ENCODE results near the gene L3MBTL1.

The L3MBTL1 gene

GRCh38 chr20:43525021-43525420 lies 17.5 kb downstream of the L3MBTL1 start:
- no peak for TF ChIP-seq CTCF (IDR thresholded peaks at IDR 0.05)

- no peak for TF ChIP-seq CTCF (IDR thresholded peaks at IDR 0.05)
These were observed 20.9 kb downstream of the L3MBTL1 start for GRCh38 chr20:43528258-43528875.

GRCh38 chr20:43529051-43529450 lies 21.6 kb downstream of the L3MBTL1 start:
- TF ChIP-seq CTCF (IDR thresholded peaks at IDR 0.05) = no peak

- no peak for TF ChIP-seq CTCF (IDR thresholded peaks at IDR 0.05)
These were observed 22.1 kb downstream of the L3MBTL1 start for GRCh38 chr20:43529457-43530153.

- no peak for TF ChIP-seq CTCF (IDR thresholded peaks at IDR 0.05)
These were observed 23.0 kb downstream of the L3MBTL1 start for GRCh38 chr20:43530321-43531090.

- TF ChIP-seq CTCF (IDR thresholded peaks at IDR 0.05) = no peak
These were observed 23.6 kb downstream of the L3MBTL1 start for GRCh38 chr20:43531091-43531443.

- no peak for TF ChIP-seq CTCF (IDR thresholded peaks at IDR 0.05)
These were observed 25.0 kb downstream of the L3MBTL1 start for GRCh38 chr20:43532416-43533055.

All from LNCAP (cell line).